ENCODE data around the gene RAB11FIP4.

RAB11FIP4 gene

DNA sequence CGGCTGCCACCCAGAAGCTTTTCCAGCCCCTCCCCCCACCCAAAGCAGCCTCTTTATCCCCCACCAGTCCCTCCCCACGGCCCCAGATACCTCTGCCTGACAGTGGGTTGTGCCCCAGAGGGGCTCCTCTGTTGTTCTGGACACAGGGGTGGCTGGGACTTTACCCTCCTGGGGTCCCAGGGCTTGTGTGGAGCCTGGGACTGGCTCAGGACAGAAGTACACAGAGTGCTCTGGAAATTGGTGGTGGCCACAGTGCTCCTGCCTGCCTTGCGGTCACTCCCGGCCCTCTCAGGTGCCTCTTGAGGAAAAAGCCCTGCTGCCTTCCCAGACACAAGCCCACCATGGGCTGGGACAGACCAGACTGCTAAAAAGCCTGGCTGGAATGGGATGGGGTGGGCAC lies 68.2 kb downstream of the RAB11FIP4 start:
- TF ChIP-seq, protein P1, sequence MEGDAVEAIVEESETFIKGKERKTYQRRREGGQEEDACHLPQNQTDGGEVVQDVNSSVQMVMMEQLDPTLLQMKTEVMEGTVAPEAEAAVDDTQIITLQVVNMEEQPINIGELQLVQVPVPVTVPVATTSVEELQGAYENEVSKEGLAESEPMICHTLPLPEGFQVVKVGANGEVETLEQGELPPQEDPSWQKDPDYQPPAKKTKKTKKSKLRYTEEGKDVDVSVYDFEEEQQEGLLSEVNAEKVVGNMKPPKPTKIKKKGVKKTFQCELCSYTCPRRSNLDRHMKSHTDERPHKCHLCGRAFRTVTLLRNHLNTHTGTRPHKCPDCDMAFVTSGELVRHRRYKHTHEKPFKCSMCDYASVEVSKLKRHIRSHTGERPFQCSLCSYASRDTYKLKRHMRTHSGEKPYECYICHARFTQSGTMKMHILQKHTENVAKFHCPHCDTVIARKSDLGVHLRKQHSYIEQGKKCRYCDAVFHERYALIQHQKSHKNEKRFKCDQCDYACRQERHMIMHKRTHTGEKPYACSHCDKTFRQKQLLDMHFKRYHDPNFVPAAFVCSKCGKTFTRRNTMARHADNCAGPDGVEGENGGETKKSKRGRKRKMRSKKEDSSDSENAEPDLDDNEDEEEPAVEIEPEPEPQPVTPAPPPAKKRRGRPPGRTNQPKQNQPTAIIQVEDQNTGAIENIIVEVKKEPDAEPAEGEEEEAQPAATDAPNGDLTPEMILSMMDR (IDR thresholded peaks at IDR 0.05; ENCODE audit: insufficient read depth, low read depth, low read length, missing control alignments): no peak
- no peak for DNase-seq (ENCODE audit: low read depth)
- H3K4me3 ChIP-seq (ENCODE audit: low read length): no peak overlapping the region

- TF ChIP-seq, protein P1 (IDR thresholded peaks at IDR 0.05; ENCODE audit: insufficient read depth, low read depth, low read length, missing control alignments): no peak
- no peak overlapping the region for H3K4me3 ChIP-seq (ENCODE audit: low read length)
- DNase-seq (ENCODE audit: low read depth): no peak
Measured at GRCh38 chr17:31460226-31460721, 68.8 kb downstream of the RAB11FIP4 start.

DNA sequence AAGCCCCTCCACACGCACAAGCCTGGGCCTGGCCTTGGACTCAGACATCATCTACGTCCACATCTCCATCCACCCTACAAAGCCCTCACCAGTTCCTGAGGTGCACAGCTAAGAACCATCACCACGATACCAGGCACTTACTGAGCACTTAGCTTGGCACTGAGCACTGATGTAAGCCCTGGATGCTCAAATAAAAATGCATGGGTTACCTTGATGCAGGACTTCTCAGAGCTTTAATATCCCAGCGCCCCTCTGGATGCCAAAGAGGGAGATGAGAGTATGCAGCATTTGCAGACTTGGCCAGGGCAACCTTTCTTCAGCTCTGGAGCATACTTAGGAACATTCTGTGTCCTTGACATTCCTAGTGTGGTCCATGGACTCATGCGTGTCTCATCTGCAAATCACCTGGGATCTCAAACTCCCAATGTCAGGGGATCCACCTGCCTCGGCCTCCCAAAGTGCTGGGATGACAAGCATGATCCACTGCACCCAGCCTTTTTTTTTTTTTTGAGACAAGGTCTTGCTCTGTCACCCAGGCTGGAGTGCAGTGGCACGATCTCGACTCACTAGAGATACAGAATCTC lies 69.8 kb downstream of the RAB11FIP4 start:
- no peak for DNase-seq (ENCODE audit: low read depth)
- H3K4me3 ChIP-seq (ENCODE audit: low read length): no peak overlapping the region
- TF ChIP-seq, protein P1 (IDR thresholded peaks at IDR 0.05; ENCODE audit: insufficient read depth, low read depth, low read length, missing control alignments): no peak

DNA sequence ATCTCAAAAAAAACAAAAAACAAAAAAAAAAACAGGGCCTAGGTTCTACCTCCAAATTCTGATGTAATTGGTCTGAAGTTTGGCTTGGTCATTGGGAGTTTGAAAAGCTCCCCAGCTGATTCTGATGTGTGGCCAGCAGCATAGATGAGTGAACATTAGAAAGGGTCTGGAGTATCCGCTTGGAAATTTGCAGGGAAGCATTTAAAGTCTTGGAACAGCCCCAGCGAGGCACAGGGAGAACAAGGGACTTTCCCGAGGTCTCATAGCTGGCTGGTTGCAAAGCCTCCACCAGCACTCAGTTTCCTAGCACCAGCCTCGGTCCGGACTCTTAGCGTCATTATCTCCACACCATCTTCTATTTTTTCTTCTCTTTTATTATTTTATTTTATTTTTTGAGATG lies 70.8 kb downstream of the RAB11FIP4 start:
- DNase-seq (ENCODE audit: low read depth): no peak
- TF ChIP-seq, protein P1 (IDR thresholded peaks at IDR 0.05; ENCODE audit: insufficient read depth, low read depth, low read length, missing control alignments): no peak
- H3K4me3 ChIP-seq (ENCODE audit: low read length): no peak overlapping the region

GRCh38 chr17:31466096-31466760 lies 74.8 kb downstream of the RAB11FIP4 start:
- TF ChIP-seq, protein P1 (IDR thresholded peaks at IDR 0.05; ENCODE audit: insufficient read depth, low read depth, low read length, missing control alignments): no peak
- DNase-seq (ENCODE audit: low read depth): no peak
- H3K4me3 ChIP-seq (ENCODE audit: low read length): no peak overlapping the region

- TF ChIP-seq, protein P1 (IDR thresholded peaks at IDR 0.05; ENCODE audit: insufficient read depth, low read depth, low read length, missing control alignments): no peak
- DNase-seq (ENCODE audit: low read depth): no peak
- no peak overlapping the region for H3K4me3 ChIP-seq (ENCODE audit: low read length)
Measured at GRCh38 chr17:31467502-31468256, 76.2 kb downstream of the RAB11FIP4 start.
